ENCODE data around the gene SIAH3.

SIAH3 gene

GRCh38 chr13:45799451-45799850 lies 52.1 kb downstream of the SIAH3 start:
- no peaks in the 10 kb centered on the region for H3K36me3 ChIP-seq (ENCODE audit: low read length)
- no peak overlapping the region for H3K9ac ChIP-seq (ENCODE audit: low read length)
- no peaks in the 10 kb centered on the region for H4K20me1 ChIP-seq (ENCODE audit: low read depth, low read length)
- TF ChIP-seq CTCF (IDR thresholded peaks at IDR 0.05; ENCODE audit: insufficient read depth, low read length, poor library complexity, severe bottlenecking) = no peak
- no peak for TF ChIP-seq EZH2phosphoT487 (conservative IDR thresholded peaks at IDR 0.05; ENCODE audit: low read length)
- no peaks in the 10 kb centered on the region for H3F3A ChIP-seq (ENCODE audit: insufficient read depth)
- H3K27ac ChIP-seq (ENCODE audit: low read depth, low read length) = no peak overlapping the region
- no peaks in the 10 kb centered on the region for H3K9me2 ChIP-seq (replicated peaks; ENCODE audit: insufficient read depth, low read length)
- no peak overlapping the region for H3K4me3 ChIP-seq (ENCODE audit: insufficient read depth, low read length, poor library complexity, severe bottlenecking)
- H3K4me2 ChIP-seq (ENCODE audit: low read depth, low read length, poor library complexity, severe bottlenecking) = no peak overlapping the region
- H3K27me3 ChIP-seq (ENCODE audit: low read length) = no peaks in the 10 kb centered on the region
- H3K79me2 ChIP-seq (ENCODE audit: insufficient read depth, low read length) = no peaks in the 10 kb centered on the region
- H2AFZ ChIP-seq (ENCODE audit: low read depth, low read length, severe bottlenecking) = no peak overlapping the region
- H3K9me3 ChIP-seq (ENCODE audit: insufficient read depth, low read length) = no peaks in the 10 kb centered on the region

GRCh38 chr13:45798851-45799250 lies 52.7 kb downstream of the SIAH3 start:
- Histone ChIP-seq H3K27me3 (ENCODE audit: low read length) (no peaks in the 10 kb centered on the region), H3K79me2 (ENCODE audit: insufficient read depth, low read length) (no peaks in the 10 kb centered on the region), H3K9ac (ENCODE audit: low read length) (no peak overlapping the region), H3K4me2 (ENCODE audit: low read depth, low read length, poor library complexity, severe bottlenecking) (no peak overlapping the region), H4K20me1 (ENCODE audit: low read depth, low read length) (no peaks in the 10 kb centered on the region), H3K9me3 (ENCODE audit: insufficient read depth, low read length) (no peaks in the 10 kb centered on the region), H3K9me2 (replicated peaks; ENCODE audit: insufficient read depth, low read length) (no peaks in the 10 kb centered on the region), H3K36me3 (ENCODE audit: low read length) (no peaks in the 10 kb centered on the region), H3K27ac (ENCODE audit: low read depth, low read length) (no peak overlapping the region), H2AFZ (ENCODE audit: low read depth, low read length, severe bottlenecking) (no peak overlapping the region), H3F3A (ENCODE audit: insufficient read depth) (no peaks in the 10 kb centered on the region), H3K4me3 (ENCODE audit: insufficient read depth, low read length, poor library complexity, severe bottlenecking) (no peak overlapping the region)
- TF ChIP-seq EZH2phosphoT487 (conservative IDR thresholded peaks at IDR 0.05; ENCODE audit: low read length) = no peak
- TF ChIP-seq CTCF (IDR thresholded peaks at IDR 0.05; ENCODE audit: insufficient read depth, low read length, poor library complexity, severe bottlenecking) = no peak

- Histone ChIP-seq H2AFZ (ENCODE audit: low read depth, low read length, severe bottlenecking) (no peak overlapping the region), H3K27me3 (ENCODE audit: low read length) (no peaks in the 10 kb centered on the region), H3K4me2 (ENCODE audit: low read depth, low read length, poor library complexity, severe bottlenecking) (no peak overlapping the region), H3K4me3 (ENCODE audit: insufficient read depth, low read length, poor library complexity, severe bottlenecking) (no peak overlapping the region), H3K9me3 (ENCODE audit: insufficient read depth, low read length) (no peaks in the 10 kb centered on the region), H3K27ac (ENCODE audit: low read depth, low read length) (no peak overlapping the region), H3K9me2 (replicated peaks; ENCODE audit: insufficient read depth, low read length) (no peaks in the 10 kb centered on the region), H3K79me2 (ENCODE audit: insufficient read depth, low read length) (no peaks in the 10 kb centered on the region), H4K20me1 (ENCODE audit: low read depth, low read length) (no peaks in the 10 kb centered on the region), H3F3A (ENCODE audit: insufficient read depth) (no peaks in the 10 kb centered on the region), H3K9ac (ENCODE audit: low read length) (no peak overlapping the region), H3K36me3 (ENCODE audit: low read length) (no peaks in the 10 kb centered on the region)
- TF ChIP-seq CTCF (IDR thresholded peaks at IDR 0.05; ENCODE audit: insufficient read depth, low read length, poor library complexity, severe bottlenecking) (no peak), EZH2phosphoT487 (conservative IDR thresholded peaks at IDR 0.05; ENCODE audit: low read length) (no peak)
Observed at GRCh38 chr13:45796426-45797235, 54.9 kb downstream of the SIAH3 start.

Data from SU-DHL-6 (cell line).